Left lobe of liver (tissue), 2 donors: ENCODE data around the gene ZBTB46. TPM values are rescaled to one million over a fixed set of nuclear protein-coding genes. Genes with fewer than 3 reads are reported as not detected.
A peak's percentile ranks its signal among the peaks of the same experiment; 100 is the strongest.
"Not testable (repeated sequence)": the region's sequence is repeated elsewhere in the genome, so short reads cannot be mapped to it uniquely, and the experiment has no call there.

ENCODE experiments used
- ATAC-seq: fragments of 200-7000 bp; cut with Tn5 transposase; one replicate; pipeline ENCODE4 v1.9.1; 2020; ENCODE audit warnings: mild to moderate bottlenecking, moderate library complexity
- DNase-seq: peaks from one replicate; pipeline ENCODE4 v3.0.0-alpha.2; 2020; ENCODE audit warnings: low spot score
- total RNA-seq: library from RNA; stranded (reverse); gene quantifications from one replicate; pipeline ENCODE4 v1.2.1, GENCODE V29; 2021
- donor health status: DM: no; HTN: no; CAD: no; lungs with moderate emphysema.
- donor health status: DM: no; HTN: yes; CAD: no.

ZBTB46 gene
- total RNA-seq, 1 donor from 2014 or later, result 4.7 TPM

- ATAC-seq, result peak; percentile 3
Measured at GRCh38 chr20:63738687-63739129, 92.4 kb downstream of the ZBTB46 start.

GRCh38 chr20:63737945-63738686 lies 92.9 kb downstream of the ZBTB46 start:
- ATAC-seq (peak; percentile 26), DNase-seq (peak; percentile 96)

More at GRCh38 chr20:63738687-63739129, 92.4 kb downstream of the ZBTB46 start:
- DNase-seq, result peak; percentile 78

- ATAC-seq (no peak), DNase-seq (no peak)
Measured at GRCh38 chr20:63737695-63737944, 93.4 kb downstream of the ZBTB46 start.

- ATAC-seq (peak; percentile 0), DNase-seq (peak; percentile 67)
Measured at GRCh38 chr20:63736893-63737694, 94.0 kb downstream of the ZBTB46 start.

- ATAC-seq (peak; percentile 16), DNase-seq (peak; percentile 90)
Measured at GRCh38 chr20:63735859-63736718, 95.0 kb downstream of the ZBTB46 start, which contains the start of gene LIME1. TSS of gene LIME1 (plus strand) at chr20:63736664. CDS start at chr20:63737550, 886 bp downstream.

- DNase-seq, result peak; percentile 84
- peak; percentile 25 for ATAC-seq
Measured at GRCh38 chr20:63734946-63735858, 95.9 kb downstream of the ZBTB46 start.

- ATAC-seq, result peak; percentile 36
- DNase-seq, result peak; percentile 97
Measured at GRCh38 chr20:63734111-63734945, 96.7 kb downstream of the ZBTB46 start.

GRCh38 chr20:63733579-63734081 lies 97.4 kb downstream of the ZBTB46 start:
- DNase-seq, result no peak
- ATAC-seq, result no peak

GRCh38 chr20:63733117-63733516 lies 97.9 kb downstream of the ZBTB46 start:
- no peak for DNase-seq

GRCh38 chr20:63732118-63733095 lies 98.7 kb downstream of the ZBTB46 start:
- DNase-seq, result no peak

More at GRCh38 chr20:63733117-63733516, 97.9 kb downstream of the ZBTB46 start:
- ATAC-seq, result no peak

GRCh38 chr20:63731410-63731809 lies 99.7 kb downstream of the ZBTB46 start:
- DNase-seq, result no peak
- no peak for ATAC-seq

More at GRCh38 chr20:63732118-63733095, 98.7 kb downstream of the ZBTB46 start:
- no peak for ATAC-seq

GRCh38 chr20:63730189-63730733 lies 100.8 kb downstream of the ZBTB46 start:
- not testable (repeated sequence) for DNase-seq, ATAC-seq

- not testable (repeated sequence) for DNase-seq, ATAC-seq
Measured at GRCh38 chr20:63722967-63723622, 108.0 kb downstream of the ZBTB46 start.

GRCh38 chr20:63718996-63719395 lies 112.1 kb downstream of the ZBTB46 start:
- ATAC-seq (no peak), DNase-seq (no peak)

- DNase-seq (no peak), ATAC-seq (no peak)
Measured at GRCh38 chr20:63714858-63715257, 116.2 kb downstream of the ZBTB46 start.

GRCh38 chr20:63712191-63712590 lies 118.9 kb downstream of the ZBTB46 start:
- no peak for DNase-seq
- no peak for ATAC-seq
